Astrocyte (in vitro differentiated cells and primary cell): ENCODE measurements around the gene ADAMTS16.

Source experiments
- CTCF ChIP-seq: IDR thresholded peaks from 2 replicates; pipeline ENCODE4 v1.5.1; 2011; ENCODE audit warnings: low read depth, mild to moderate bottlenecking, inconsistent platforms, low read length, moderate library complexity; ENCODE audit not compliant: insufficient read depth
- EZH2 ChIP-seq: IDR thresholded peaks from 2 replicates; pipeline ENCODE4 v1.6.1; 2012; ENCODE audit warnings: mild to moderate bottlenecking, low read length, inconsistent platforms; ENCODE audit not compliant: insufficient read depth

GRCh38 chr5:5350101-5350500 lies 210.0 kb downstream of the ADAMTS16 start:
- TF ChIP-seq EZH2 (no peak), CTCF (no peak)
